ENCODE results near the gene CNTLN. TPM values are rescaled to one million over a fixed set of nuclear protein-coding genes. Genes with fewer than 3 reads are reported as not detected.

CNTLN gene
- total RNA-seq, 1 experiment from 2014 or later: 5.1 TPM

DNA sequence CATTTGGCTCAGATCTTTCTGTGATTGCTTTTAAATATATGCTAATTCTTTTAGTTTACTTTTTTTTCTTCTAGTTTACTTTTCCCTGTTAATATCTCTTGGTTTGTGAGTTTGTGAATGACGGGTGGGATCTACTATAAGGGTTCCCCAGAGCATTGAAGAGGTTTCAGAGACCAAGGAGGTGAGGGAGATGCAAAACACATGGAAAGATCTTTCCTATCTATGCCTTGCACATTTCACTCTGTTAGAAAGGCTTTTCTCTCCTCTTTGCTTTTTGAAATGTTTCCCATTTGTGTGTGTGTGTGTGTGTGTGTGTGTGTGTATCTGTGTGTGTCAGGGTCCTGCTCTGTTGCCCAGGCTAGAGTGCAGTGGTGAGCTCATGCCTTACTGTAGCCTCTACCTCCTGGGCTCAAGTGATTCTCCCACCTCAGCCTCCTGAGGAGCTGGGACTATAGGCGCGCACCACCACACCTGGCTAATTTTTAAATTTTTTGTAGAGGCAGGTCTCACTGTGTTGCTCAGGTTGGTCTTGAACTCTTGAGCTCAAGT is 50.7 kb downstream of the CNTLN start:
- no TSS peak for BruUV-seq (replicated peaks)

More for the DNA sequence above, 50.7 kb downstream of the CNTLN start:
- Histone ChIP-seq H3K79me2 (ENCODE audit: insufficient read depth, low read length) (no peaks in the 10 kb centered on the region), H3K4me2 (ENCODE audit: low read length) (no peak overlapping the region), H4K20me1 (ENCODE audit: insufficient read depth) (no peaks in the 10 kb centered on the region), H3K4me3 (replicated peaks in 1 of 2; ENCODE audit: low read depth in 1 of 2, low read length in 2 of 2) (no peak overlapping the region), H3K9me2 (ENCODE audit: insufficient read depth) (no peaks in the 10 kb centered on the region), H3K9me3 (ENCODE audit: control insufficient read depth in 1 of 2, insufficient read depth in 1 of 2, low read depth in 1 of 2, low read length in 2 of 2) (0 out of 4 replicates have a peak, but pooled peaks cover 0 to 4% of the 10 kb centered on the region in 2 experiments), H3K27ac (ENCODE audit: low read depth, low read length) (no peak overlapping the region), H3K36me3 (ENCODE audit: control insufficient read depth in 1 of 2, insufficient read depth in 2 of 2, low read length in 2 of 2) (no peaks in the 10 kb centered on the region), H3K27me3 (ENCODE audit: insufficient read depth, low read length) (no peaks in the 10 kb centered on the region), H3K9ac (ENCODE audit: low read length) (no peak overlapping the region), H2AFZ (ENCODE audit: low read depth, low read length, poor library complexity, severe bottlenecking) (no peak overlapping the region), H3K4me1 (ENCODE audit: control insufficient read depth in 1 of 2, insufficient read depth in 2 of 2, low read length in 2 of 2) (no peaks in the 10 kb centered on the region)
- TF ChIP-seq POLR2A (IDR thresholded peaks at IDR 0.05; ENCODE audit: borderline replicate concordance, extremely low read depth, insufficient read depth, insufficient read length) (no peak), CBX3 (IDR thresholded peaks at IDR 0.05; ENCODE audit: low read depth) (no peak), EZH2phosphoT487 (IDR thresholded peaks at IDR 0.05; ENCODE audit: borderline replicate concordance) (no peak), ELF1 (IDR thresholded peaks at IDR 0.05; ENCODE audit: borderline replicate concordance, low read depth) (no peak), ZFX (IDR thresholded peaks at IDR 0.05) (no peak), CEBPB (IDR thresholded peaks at IDR 0.05; ENCODE audit: low read depth) (no peak), YY1 (IDR thresholded peaks at IDR 0.05; ENCODE audit: extremely low read depth, insufficient replicate concordance, low read depth, low read length) (no peak), EGR1 (IDR thresholded peaks at IDR 0.05; ENCODE audit: low read depth) (no peak), SIN3A (IDR thresholded peaks at IDR 0.05; ENCODE audit: low read depth) (no peak), FOSL1 (IDR thresholded peaks at IDR 0.05; ENCODE audit: low read depth) (no peak)
- TF ChIP-seq, protein P1, sequence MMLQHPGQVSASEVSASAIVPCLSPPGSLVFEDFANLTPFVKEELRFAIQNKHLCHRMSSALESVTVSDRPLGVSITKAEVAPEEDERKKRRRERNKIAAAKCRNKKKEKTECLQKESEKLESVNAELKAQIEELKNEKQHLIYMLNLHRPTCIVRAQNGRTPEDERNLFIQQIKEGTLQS (IDR thresholded peaks at IDR 0.05): no peak
- TF ChIP-seq, protein P2, sequence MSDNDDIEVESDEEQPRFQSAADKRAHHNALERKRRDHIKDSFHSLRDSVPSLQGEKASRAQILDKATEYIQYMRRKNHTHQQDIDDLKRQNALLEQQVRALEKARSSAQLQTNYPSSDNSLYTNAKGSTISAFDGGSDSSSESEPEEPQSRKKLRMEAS (IDR thresholded peaks at IDR 0.05): no peak
- TF ChIP-seq, protein P3, sequence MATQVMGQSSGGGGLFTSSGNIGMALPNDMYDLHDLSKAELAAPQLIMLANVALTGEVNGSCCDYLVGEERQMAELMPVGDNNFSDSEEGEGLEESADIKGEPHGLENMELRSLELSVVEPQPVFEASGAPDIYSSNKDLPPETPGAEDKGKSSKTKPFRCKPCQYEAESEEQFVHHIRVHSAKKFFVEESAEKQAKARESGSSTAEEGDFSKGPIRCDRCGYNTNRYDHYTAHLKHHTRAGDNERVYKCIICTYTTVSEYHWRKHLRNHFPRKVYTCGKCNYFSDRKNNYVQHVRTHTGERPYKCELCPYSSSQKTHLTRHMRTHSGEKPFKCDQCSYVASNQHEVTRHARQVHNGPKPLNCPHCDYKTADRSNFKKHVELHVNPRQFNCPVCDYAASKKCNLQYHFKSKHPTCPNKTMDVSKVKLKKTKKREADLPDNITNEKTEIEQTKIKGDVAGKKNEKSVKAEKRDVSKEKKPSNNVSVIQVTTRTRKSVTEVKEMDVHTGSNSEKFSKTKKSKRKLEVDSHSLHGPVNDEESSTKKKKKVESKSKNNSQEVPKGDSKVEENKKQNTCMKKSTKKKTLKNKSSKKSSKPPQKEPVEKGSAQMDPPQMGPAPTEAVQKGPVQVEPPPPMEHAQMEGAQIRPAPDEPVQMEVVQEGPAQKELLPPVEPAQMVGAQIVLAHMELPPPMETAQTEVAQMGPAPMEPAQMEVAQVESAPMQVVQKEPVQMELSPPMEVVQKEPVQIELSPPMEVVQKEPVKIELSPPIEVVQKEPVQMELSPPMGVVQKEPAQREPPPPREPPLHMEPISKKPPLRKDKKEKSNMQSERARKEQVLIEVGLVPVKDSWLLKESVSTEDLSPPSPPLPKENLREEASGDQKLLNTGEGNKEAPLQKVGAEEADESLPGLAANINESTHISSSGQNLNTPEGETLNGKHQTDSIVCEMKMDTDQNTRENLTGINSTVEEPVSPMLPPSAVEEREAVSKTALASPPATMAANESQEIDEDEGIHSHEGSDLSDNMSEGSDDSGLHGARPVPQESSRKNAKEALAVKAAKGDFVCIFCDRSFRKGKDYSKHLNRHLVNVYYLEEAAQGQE (IDR thresholded peaks at IDR 0.05; ENCODE audit: low read depth): no peak
- ChIA-PET RAD21 (ENCODE audit: low non-redundant PET in 1 of 2, low total read pairs in 2 of 2, uncharacterized antibody in 2 of 2, unreplicated experiment in 2 of 2) (no interaction called here), POLR2A (no interaction called here), CTCF (no interaction called here)
- no peak for DNase-seq (ENCODE audit: low read depth, low spot score)
- ATAC-seq: no peak
- intact Hi-C loops (cut with micrococcal nuclease): no loop called here

Measured in HCT116 (cell line).